GM23248 (cell line): ENCODE data around the gene TJP3. TPM values are rescaled to one million over a fixed set of nuclear protein-coding genes. Genes with fewer than 3 reads are reported as not detected.

Experiments
- DNase-seq: peaks from one replicate; pipeline ENCODE4 v3.0.0-alpha.2; 2015
- H2AFZ ChIP-seq: fragments of 200-600 bp; sonication (generic); 2 replicates; pipeline ENCODE4 v1.6.1; 2016; ENCODE audit warnings: antibody characterized with exemption
- H3F3A ChIP-seq: fragments of 200-600 bp; sonication (generic); 2 replicates; pipeline ENCODE4 v1.6.1; 2016; ENCODE audit warnings: mild to moderate bottlenecking, antibody characterized with exemption, mixed run types; ENCODE audit not compliant: insufficient read depth
- H3K27ac ChIP-seq: fragments of 200-600 bp; sonication (generic); 2 replicates; pipeline ENCODE4 v1.5.1; 2016; ENCODE audit warnings: mild to moderate bottlenecking
- H3K27me3 ChIP-seq: fragments of 200-600 bp; sonication (generic); replicated peaks from 2 replicates; pipeline ENCODE4 v1.6.1; 2016; ENCODE audit warnings: mild to moderate bottlenecking; ENCODE audit not compliant: insufficient read depth
- H3K36me3 ChIP-seq: fragments of 200-600 bp; sonication (generic); 2 replicates; pipeline ENCODE4 v1.6.1; 2016; ENCODE audit warnings: low read depth, mild to moderate bottlenecking
- H3K4me1 ChIP-seq: fragments of 200-600 bp; sonication (generic); 2 replicates; pipeline ENCODE4 v1.6.1; 2016; ENCODE audit warnings: mild to moderate bottlenecking; ENCODE audit not compliant: insufficient read depth
- H3K4me2 ChIP-seq: fragments of 200-600 bp; sonication (generic); one replicate; pipeline ENCODE4 v1.6.1; 2016; ENCODE audit warnings: mild to moderate bottlenecking; ENCODE audit not compliant: unreplicated experiment
- H3K4me3 ChIP-seq: fragments of 200-600 bp; sonication (generic); 2 replicates; pipeline ENCODE4 v1.5.1; 2016; ENCODE audit warnings: mild to moderate bottlenecking
- H3K79me2 ChIP-seq: fragments of 200-600 bp; sonication (generic); 2 replicates; pipeline ENCODE4 v1.6.1; 2016; ENCODE audit warnings: mild to moderate bottlenecking; ENCODE audit not compliant: insufficient read depth
- H3K9ac ChIP-seq: fragments of 200-600 bp; sonication (generic); 2 replicates; pipeline ENCODE4 v1.6.1; 2016; ENCODE audit warnings: mild to moderate bottlenecking
- H3K9me2 ChIP-seq: fragments of 200-600 bp; sonication (generic); 2 replicates; pipeline ENCODE4 v1.6.1; 2016; ENCODE audit warnings: mixed run types, mild to moderate bottlenecking, moderate library complexity; ENCODE audit not compliant: insufficient read depth
- H3K9me3 ChIP-seq: fragments of 200-600 bp; sonication (generic); one replicate; pipeline ENCODE4 v1.6.1; 2017; ENCODE audit warnings: low read depth
- H4K20me1 ChIP-seq: fragments of 200-600 bp; sonication (generic); 2 replicates; pipeline ENCODE4 v1.6.0; 2016; ENCODE audit not compliant: insufficient read depth
- EZH2 ChIP-seq: fragments of 200-600 bp; sonication (generic); IDR thresholded peaks from 2 replicates; pipeline ENCODE4 v1.6.1; 2018; ENCODE audit warnings: antibody characterized with exemption, mild to moderate bottlenecking; ENCODE audit not compliant: insufficient read depth, poor library complexity, severe bottlenecking
- EZH2phosphoT487 ChIP-seq: fragments of 200-600 bp; sonication (generic); IDR thresholded peaks from 2 replicates; pipeline ENCODE4 v1.6.1; 2018; ENCODE audit warnings: antibody characterized with exemption, moderate library complexity, mild to moderate bottlenecking, low read depth; ENCODE audit not compliant: insufficient read depth
- WGBS, 2 experiments: methylation state at CpG; one replicate each; pipeline ENCODE4 v1.1.6; 2015 to 2017; ENCODE audit warnings: low lambda C conversion rate in 2 of 2, low coverage in 1 of 2; ENCODE audit errors: missing lambda C conversion rate in 2 of 2; 5-methylcytosine and 5-hydroxymethylcytosine counted together
- in situ Hi-C: fragments of 300-500 bp; cut with MboI; formaldehyde crosslinking; loops from 2 replicates; pipeline ENCODE4 v1.15.0; 2020
- polyA plus RNA-seq: library from polyadenylated mRNA; unstranded; fragments of >200 nt; fragmentation: Nextera tagmentation; extraction: Ambion mirVana; gene quantifications from 2 replicates; pipeline ENCODE4 v1.2.1, GENCODE V29; 2016
- total RNA-seq: library from RNA; depleted of rRNA; stranded (reverse); fragments of >200 nt; shearing (Covaris generic); gene quantifications from 2 replicates; pipeline ENCODE4 v1.2.3, GENCODE V29; 2014

TJP3 gene
- total and polyA plus RNA-seq, 2 experiments from 2014 or later, result not detected

DNA sequence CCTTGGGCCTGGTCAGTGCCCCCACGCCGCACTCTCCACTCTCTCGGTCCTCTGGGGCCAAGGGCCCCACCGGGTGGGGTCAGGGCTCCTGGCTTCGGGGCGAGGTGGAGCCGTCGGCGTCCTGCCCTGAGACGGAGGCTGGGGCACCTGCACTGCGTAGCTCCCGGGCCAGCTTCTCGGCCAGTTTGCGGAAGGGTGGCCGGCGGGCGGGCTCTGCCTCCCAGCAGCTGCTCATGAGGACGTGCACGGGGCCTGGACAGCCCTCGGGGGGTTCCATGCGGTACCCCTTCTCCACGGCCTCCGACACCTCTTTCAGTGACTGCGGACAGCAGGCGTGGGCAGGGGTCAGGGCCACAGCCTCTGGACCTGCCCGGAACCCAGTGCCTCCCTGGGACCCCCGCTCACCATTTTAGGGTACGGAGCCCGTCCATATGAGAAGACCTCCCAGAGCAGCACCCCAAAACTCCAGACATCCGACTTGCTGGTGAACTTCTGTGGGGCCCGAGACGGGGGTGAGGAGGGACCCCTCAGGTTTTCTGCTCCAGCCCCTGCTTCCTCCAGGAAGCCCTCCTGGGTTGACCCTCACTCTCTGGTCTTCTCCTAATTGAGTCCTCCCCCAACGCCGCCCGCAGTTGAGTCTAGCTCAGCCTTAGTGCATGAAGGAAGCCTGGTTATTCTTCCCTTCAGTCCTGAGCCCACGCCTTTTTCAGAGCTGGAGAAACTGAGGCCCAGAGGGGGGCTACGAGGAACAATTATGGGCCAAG is 70.1 kb downstream of the TJP3 start:
- H3K4me1 ChIP-seq, result no peaks in the 10 kb centered on the region

DNA sequence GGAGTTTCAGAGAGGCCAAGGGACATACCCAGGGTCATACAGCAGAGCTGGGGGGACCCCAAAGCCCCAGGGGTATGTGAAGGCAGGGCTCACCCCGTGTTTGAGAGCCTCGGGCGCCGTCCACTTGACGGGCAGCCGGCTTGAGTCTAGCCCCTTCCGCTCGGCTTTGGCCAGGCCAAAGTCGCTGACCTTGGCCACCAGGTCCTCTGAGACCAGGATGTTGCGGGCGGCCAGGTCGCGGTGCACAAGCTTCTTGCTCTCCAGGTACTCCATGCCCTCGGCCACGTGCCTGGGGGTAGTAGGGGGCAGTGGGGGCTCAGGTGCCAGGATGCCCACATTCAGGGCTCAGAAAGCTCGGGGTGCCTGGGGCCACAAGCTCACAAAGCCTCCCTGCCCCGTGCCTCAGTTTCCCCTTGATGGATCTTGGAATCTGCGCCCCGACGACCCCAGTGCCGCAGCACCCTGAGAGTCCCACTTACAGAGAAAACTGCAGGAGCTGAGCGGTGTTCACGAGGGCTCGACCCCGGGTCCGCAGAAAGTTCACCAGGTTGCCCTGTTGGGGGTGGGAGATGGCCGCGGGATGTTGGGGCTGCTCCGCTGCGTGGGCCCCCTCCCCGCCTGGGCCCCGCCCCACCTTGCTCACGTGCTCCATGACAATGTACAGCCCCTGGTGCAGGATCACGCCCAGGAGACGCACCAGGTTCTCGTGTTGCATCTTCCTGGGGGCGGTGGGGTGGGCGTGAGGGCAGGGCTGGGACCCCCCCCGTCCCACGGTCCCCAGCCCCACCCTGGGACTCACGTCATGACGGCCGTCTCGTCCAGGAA is 70.9 kb downstream of the TJP3 start:
- Histone ChIP-seq H3K79me2 (no peaks in the 10 kb centered on the region), H3K4me1 (no peaks in the 10 kb centered on the region), H3K9ac (no peak overlapping the region), H4K20me1 (no peaks in the 10 kb centered on the region), H3F3A (no peaks in the 10 kb centered on the region), H3K36me3 (no peaks in the 10 kb centered on the region), H3K4me2 (no peak overlapping the region), H3K27ac (no peak overlapping the region), H3K9me2 (no peaks in the 10 kb centered on the region), H2AFZ (no peak overlapping the region), H3K27me3 (no peaks in the 10 kb centered on the region), H3K9me3 (no peaks in the 10 kb centered on the region), H3K4me3 (no peak overlapping the region)
- in situ Hi-C loops, result no loop called here
- WGBS, 2 experiments, result 66 to 71% methylated on average over 26 to 44 of the region's 44 CpGs
- DNase-seq, result no peak
- TF ChIP-seq EZH2phosphoT487 (no peak), EZH2 (no peak)

More for the DNA sequence above, 70.1 kb downstream of the TJP3 start:
- in situ Hi-C loops, result no loop called here
- no peaks in the 10 kb centered on the region for H4K20me1 ChIP-seq
- no peaks in the 10 kb centered on the region for H3K9me2 ChIP-seq
- H3K27me3 ChIP-seq, result no peaks in the 10 kb centered on the region
- no peaks in the 10 kb centered on the region for H3F3A ChIP-seq
- H2AFZ ChIP-seq, result no peak overlapping the region
- 73 to 75% methylated on average over 23 to 37 of the region's 37 CpGs for WGBS, 2 experiments
- TF ChIP-seq EZH2 (no peak), EZH2phosphoT487 (no peak)
- H3K9ac ChIP-seq, result no peak overlapping the region
- H3K79me2 ChIP-seq, result no peaks in the 10 kb centered on the region
- no peak overlapping the region for H3K4me3 ChIP-seq
- no peaks in the 10 kb centered on the region for H3K36me3 ChIP-seq
- no peak overlapping the region for H3K4me2 ChIP-seq
- H3K9me3 ChIP-seq, result no peaks in the 10 kb centered on the region
- no peak overlapping the region for H3K27ac ChIP-seq
- DNase-seq, result no peak

DNA sequence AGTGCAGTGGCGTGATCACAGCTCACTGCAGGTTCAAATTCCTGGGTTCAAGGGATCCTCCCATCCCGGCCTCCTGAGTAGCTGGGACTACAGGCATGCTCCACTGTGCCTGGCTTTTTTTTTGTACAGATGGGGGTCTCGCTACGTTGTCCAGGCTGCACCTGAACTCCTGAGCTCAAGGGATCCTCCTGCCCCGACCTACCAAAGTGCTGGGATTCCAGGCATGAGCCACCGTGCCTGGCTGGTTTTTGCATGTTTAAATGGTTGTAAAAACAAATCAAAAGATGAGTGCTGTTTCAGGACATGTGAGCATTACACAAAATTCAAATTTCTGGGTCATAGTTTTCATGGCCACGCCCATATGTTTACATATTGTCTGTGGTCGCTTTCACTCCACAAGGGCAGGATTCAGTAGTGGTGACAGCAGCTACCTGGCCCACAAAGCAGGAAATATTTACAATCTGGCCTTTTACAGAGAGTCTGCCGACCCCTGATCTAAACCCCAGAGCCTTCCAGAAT is 72.7 kb downstream of the TJP3 start:
- Histone ChIP-seq H3K4me3 (no peak overlapping the region), H3K4me2 (no peak overlapping the region), H3K9me2 (no peaks in the 10 kb centered on the region), H3K79me2 (no peaks in the 10 kb centered on the region), H4K20me1 (no peaks in the 10 kb centered on the region), H3K27me3 (peaks cover 12% of the 10 kb centered on the region), H3K4me1 (no peaks in the 10 kb centered on the region), H3K27ac (no peak overlapping the region), H3K36me3 (no peaks in the 10 kb centered on the region), H3F3A (no peaks in the 10 kb centered on the region), H2AFZ (no peak overlapping the region), H3K9me3 (no peaks in the 10 kb centered on the region), H3K9ac (no peak overlapping the region)
- no peak for DNase-seq
- WGBS, 2 experiments, result 78 to 79% methylated on average over 9 of the region's 9 CpGs
- in situ Hi-C loops, result no loop called here
- TF ChIP-seq EZH2 (no peak), EZH2phosphoT487 (no peak)

DNA sequence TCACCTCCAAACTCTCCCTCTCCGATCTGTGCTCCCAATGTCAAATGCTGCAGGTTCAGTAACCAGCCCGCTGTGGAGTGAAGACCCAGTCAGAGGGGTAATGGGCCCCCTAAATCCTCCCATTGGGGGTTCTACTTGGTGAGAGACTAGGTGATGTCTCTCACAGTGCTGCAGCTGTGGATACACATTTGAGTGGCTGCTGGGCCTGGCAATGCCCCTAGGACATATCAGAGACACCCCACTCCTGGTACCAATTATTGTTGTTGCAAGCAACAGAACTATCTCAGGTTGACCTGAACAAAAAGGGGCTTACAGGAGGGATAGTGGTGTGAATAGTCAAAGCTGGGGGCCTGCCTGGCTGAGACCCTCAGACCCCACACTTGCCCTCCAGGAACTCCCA is 73.4 kb downstream of the TJP3 start:
- H3K4me2 ChIP-seq, result no peak overlapping the region
- TF ChIP-seq EZH2phosphoT487, result no peak
- no peak for TF ChIP-seq EZH2
- no peaks in the 10 kb centered on the region for H3K9me2 ChIP-seq
- WGBS, 2 experiments, result 77 to 85% methylated on average over 2 of the region's 2 CpGs
- no peak overlapping the region for H2AFZ ChIP-seq
- H3K4me3 ChIP-seq, result no peak overlapping the region
- H3K4me1 ChIP-seq, result no peaks in the 10 kb centered on the region
- peaks cover 12% of the 10 kb centered on the region for H3K27me3 ChIP-seq
- H4K20me1 ChIP-seq, result no peaks in the 10 kb centered on the region
- no peaks in the 10 kb centered on the region for H3K36me3 ChIP-seq
- in situ Hi-C loops, result no loop called here
- no peaks in the 10 kb centered on the region for H3K79me2 ChIP-seq
- no peak for DNase-seq
- no peak overlapping the region for H3K9ac ChIP-seq
- no peak overlapping the region for H3K27ac ChIP-seq
- no peaks in the 10 kb centered on the region for H3F3A ChIP-seq
- no peaks in the 10 kb centered on the region for H3K9me3 ChIP-seq
